HepG2 (cell line): Measurements from ENCODE around the gene TVP23A. TPM values are rescaled to one million over a fixed set of nuclear protein-coding genes. Genes with fewer than 3 reads are reported as not detected.

Experiments used
- CCAR2 ChIP-seq: fragments of 200-400 bp; formaldehyde crosslinking; optimal IDR thresholded peaks from 2 replicates; pipeline ENCODE3; 2018; ENCODE audit warnings: low read depth, mild to moderate bottlenecking, low read length, moderate library complexity
- CREBL2 ChIP-seq: sonication (generic); formaldehyde crosslinking; IDR thresholded peaks from 2 replicates; pipeline ENCODE4 v1.8.1; 2023; ENCODE audit warnings: missing genetic modification reagents, mild to moderate bottlenecking, borderline replicate concordance
- FOXK1 ChIP-seq: sonication (generic); formaldehyde crosslinking; IDR thresholded peaks from 2 replicates; pipeline ENCODE4 v1.4.0; 2020; ENCODE audit warnings: low read depth, missing genetic modification reagents, borderline replicate concordance
- MXD4 ChIP-seq: IDR thresholded peaks from 2 replicates; pipeline ENCODE4 v1.6.1; 2016; ENCODE audit warnings: mild to moderate bottlenecking, missing biosample characterization, missing genetic modification reagents
- NCOA1 ChIP-seq: sonication (generic); formaldehyde crosslinking; IDR thresholded peaks from 2 replicates; pipeline ENCODE4 v1.9.0; 2021; ENCODE audit warnings: missing genetic modification reagents
- NR0B2 ChIP-seq: sonication (generic); formaldehyde crosslinking; IDR thresholded peaks from 2 replicates; pipeline ENCODE4 v1.4.0; 2020; ENCODE audit warnings: mild to moderate bottlenecking, missing genetic modification reagents
- PHF5A ChIP-seq: IDR thresholded peaks from one replicate; pipeline ENCODE4 v1.6.1; 2018; ENCODE audit warnings: low read depth, missing genetic modification reagents; ENCODE audit not compliant: unreplicated experiment
- PPARG ChIP-seq: conservative IDR thresholded peaks from 2 replicates; pipeline ENCODE4 v1.6.1; 2016; ENCODE audit warnings: missing biosample characterization, missing genetic modification reagents
- TGIF2 ChIP-seq: IDR thresholded peaks from 2 replicates; pipeline ENCODE4 v1.6.1; 2016; ENCODE audit warnings: control low read depth, missing compliant biosample characterization
- ZNF138 ChIP-seq: sonication (generic); formaldehyde crosslinking; IDR thresholded peaks from 2 replicates; pipeline ENCODE4 v1.5.0; 2020; ENCODE audit warnings: mild to moderate bottlenecking, low read depth, missing genetic modification reagents
- ZNF354B ChIP-seq: sonication (generic); formaldehyde crosslinking; IDR thresholded peaks from 2 replicates; pipeline ENCODE4 v1.8.0; 2022; ENCODE audit warnings: mild to moderate bottlenecking, missing genetic modification reagents
- ZNF441 ChIP-seq: sonication (generic); formaldehyde crosslinking; IDR thresholded peaks from 2 replicates; pipeline ENCODE4 v1.7.0; 2021; ENCODE audit warnings: missing genetic modification reagents, borderline replicate concordance
- ZNF572 ChIP-seq: sonication (generic); formaldehyde crosslinking; IDR thresholded peaks from 2 replicates; pipeline ENCODE4 v1.5.1; 2020; ENCODE audit warnings: mild to moderate bottlenecking, missing genetic modification reagents
- ZSCAN5A ChIP-seq: sonication (generic); formaldehyde crosslinking; IDR thresholded peaks from 2 replicates; pipeline ENCODE4 v1.8.0; 2022; ENCODE audit warnings: mild to moderate bottlenecking, missing genetic modification reagents, borderline replicate concordance
- polyA plus RNA-seq, 8 experiments: library from polyadenylated mRNA; depleted of rRNA in 3 of 8; stranded (reverse) in 7 of 8; unstranded in 1 of 8; fragments of >200 nt; fragmentation: Illumina TruSeq in 4 of 8; extraction: Trizol in 4 of 8; gene quantifications; 2 replicates each; pipeline versions ENCODE4 v1.2.1 to v1.2.3, GENCODE V29; 2011 to 2016; ENCODE audit warnings: low read depth in 4 of 8, missing spikeins in 1 of 8, mixed read lengths in 1 of 8; ENCODE audit not compliant: insufficient read depth in 1 of 8
- total RNA-seq, 5 experiments: library from RNA; depleted of rRNA; stranded (reverse); fragments of >200 nt; fragmentation: Illumina TruSeq; extraction: Trizol; gene quantifications; 2 replicates each; pipeline ENCODE4 v1.2.3, GENCODE V29; 2016; ENCODE audit warnings: low read depth in 1 of 5
- TF ChIP-seq, protein P1 (sequence below): IDR thresholded peaks from 2 replicates; pipeline ENCODE4 v1.6.1; 2012; ENCODE audit warnings: low read depth, low read length, improper control_type of control experiment
- TF ChIP-seq, protein P2 (sequence below): sonication (generic); formaldehyde crosslinking; IDR thresholded peaks from 2 replicates; pipeline ENCODE4 v1.4.0; 2020; ENCODE audit warnings: mild to moderate bottlenecking, low read depth, missing genetic modification reagents
- TF ChIP-seq, protein P3 (sequence below): sonication (generic); formaldehyde crosslinking; IDR thresholded peaks from 2 replicates; pipeline ENCODE4 v1.5.1; 2020; ENCODE audit warnings: missing genetic modification reagents, mild to moderate bottlenecking, borderline replicate concordance
- TF ChIP-seq, protein P4 (sequence below): IDR thresholded peaks from 2 replicates; pipeline ENCODE4 v1.6.1; 2016; ENCODE audit warnings: low read depth, borderline replicate concordance

TVP23A gene
- total and polyA plus RNA-seq, 2 of the 13 experiments (the other 11 are each of a cell fraction or from before 2014, with no cell fraction given): not detected

- no peak for TF ChIP-seq ZNF354B (CRISPR knock-in tag)
- TF ChIP-seq, protein P1, sequence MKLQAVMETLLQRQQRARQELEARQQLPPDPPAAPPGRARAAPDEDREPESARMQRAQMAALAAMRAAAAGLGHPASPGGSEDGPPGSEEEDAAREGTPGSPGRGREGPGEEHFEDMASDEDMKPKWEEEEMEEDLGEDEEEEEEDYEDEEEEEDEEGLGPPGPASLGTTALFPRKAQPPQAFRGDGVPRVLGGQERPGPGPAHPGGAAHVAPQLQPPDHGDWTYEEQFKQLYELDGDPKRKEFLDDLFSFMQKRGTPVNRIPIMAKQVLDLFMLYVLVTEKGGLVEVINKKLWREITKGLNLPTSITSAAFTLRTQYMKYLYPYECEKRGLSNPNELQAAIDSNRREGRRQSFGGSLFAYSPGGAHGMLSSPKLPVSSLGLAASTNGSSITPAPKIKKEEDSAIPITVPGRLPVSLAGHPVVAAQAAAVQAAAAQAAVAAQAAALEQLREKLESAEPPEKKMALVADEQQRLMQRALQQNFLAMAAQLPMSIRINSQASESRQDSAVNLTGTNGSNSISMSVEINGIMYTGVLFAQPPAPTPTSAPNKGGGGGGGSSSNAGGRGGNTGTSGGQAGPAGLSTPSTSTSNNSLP: no peak
- TF ChIP-seq, protein P2, sequence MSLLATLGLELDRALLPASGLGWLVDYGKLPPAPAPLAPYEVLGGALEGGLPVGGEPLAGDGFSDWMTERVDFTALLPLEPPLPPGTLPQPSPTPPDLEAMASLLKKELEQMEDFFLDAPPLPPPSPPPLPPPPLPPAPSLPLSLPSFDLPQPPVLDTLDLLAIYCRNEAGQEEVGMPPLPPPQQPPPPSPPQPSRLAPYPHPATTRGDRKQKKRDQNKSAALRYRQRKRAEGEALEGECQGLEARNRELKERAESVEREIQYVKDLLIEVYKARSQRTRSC: no peak
- TF ChIP-seq, protein P3, sequence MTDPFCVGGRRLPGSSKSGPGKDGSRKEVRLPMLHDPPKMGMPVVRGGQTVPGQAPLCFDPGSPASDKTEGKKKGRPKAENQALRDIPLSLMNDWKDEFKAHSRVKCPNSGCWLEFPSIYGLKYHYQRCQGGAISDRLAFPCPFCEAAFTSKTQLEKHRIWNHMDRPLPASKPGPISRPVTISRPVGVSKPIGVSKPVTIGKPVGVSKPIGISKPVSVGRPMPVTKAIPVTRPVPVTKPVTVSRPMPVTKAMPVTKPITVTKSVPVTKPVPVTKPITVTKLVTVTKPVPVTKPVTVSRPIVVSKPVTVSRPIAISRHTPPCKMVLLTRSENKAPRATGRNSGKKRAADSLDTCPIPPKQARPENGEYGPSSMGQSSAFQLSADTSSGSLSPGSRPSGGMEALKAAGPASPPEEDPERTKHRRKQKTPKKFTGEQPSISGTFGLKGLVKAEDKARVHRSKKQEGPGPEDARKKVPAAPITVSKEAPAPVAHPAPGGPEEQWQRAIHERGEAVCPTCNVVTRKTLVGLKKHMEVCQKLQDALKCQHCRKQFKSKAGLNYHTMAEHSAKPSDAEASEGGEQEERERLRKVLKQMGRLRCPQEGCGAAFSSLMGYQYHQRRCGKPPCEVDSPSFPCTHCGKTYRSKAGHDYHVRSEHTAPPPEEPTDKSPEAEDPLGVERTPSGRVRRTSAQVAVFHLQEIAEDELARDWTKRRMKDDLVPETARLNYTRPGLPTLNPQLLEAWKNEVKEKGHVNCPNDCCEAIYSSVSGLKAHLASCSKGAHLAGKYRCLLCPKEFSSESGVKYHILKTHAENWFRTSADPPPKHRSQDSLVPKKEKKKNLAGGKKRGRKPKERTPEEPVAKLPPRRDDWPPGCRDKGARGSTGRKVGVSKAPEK (CRISPR knock-in tag): 0 out of 2 replicates have a peak, but pooled peaks have one; percentile 4
- TF ChIP-seq, protein P4, sequence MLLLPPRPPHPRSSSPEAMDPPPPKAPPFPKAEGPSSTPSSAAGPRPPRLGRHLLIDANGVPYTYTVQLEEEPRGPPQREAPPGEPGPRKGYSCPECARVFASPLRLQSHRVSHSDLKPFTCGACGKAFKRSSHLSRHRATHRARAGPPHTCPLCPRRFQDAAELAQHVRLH (CRISPR knock-in tag): no peak
- peak; percentile 17; the same call in 1 of the 2 replicates for TF ChIP-seq ZNF138
- TF ChIP-seq CREBL2 (CRISPR knock-in tag): 0 out of 2 replicates have a peak, but pooled peaks have one; percentile 27
- 0 out of 2 replicates have a peak, but pooled peaks have one; percentile 53 for TF ChIP-seq NR0B2 (CRISPR knock-in tag)
- TF ChIP-seq MXD4 (CRISPR knock-in tag): no peak
- TF ChIP-seq ZSCAN5A (CRISPR knock-in tag): 0 out of 2 replicates have a peak, but pooled peaks have one; percentile 50
- 0 out of 2 replicates have a peak, but pooled peaks have one; percentile 3 for TF ChIP-seq ZNF441 (CRISPR knock-in tag)
- TF ChIP-seq NCOA1 (CRISPR knock-in tag): 0 out of 2 replicates have a peak, but pooled peaks have one; percentile 85
- TF ChIP-seq ZNF572: no peak
- TF ChIP-seq PPARG (CRISPR knock-in tag): no peak
- TF ChIP-seq PHF5A (CRISPR knock-in tag): peak; percentile 11
- peak; percentile 73; the same call in 1 of the 2 replicates for TF ChIP-seq TGIF2 (CRISPR knock-in tag)
- TF ChIP-seq CCAR2: peak; percentile 72
- peak; percentile 19; the same call in 1 of the 2 replicates for TF ChIP-seq FOXK1
Measured at GRCh38 chr16:10744370-10745030, 74.1 kb downstream of the TVP23A start (continued).
